ENCODE data around the gene CLIC4. TPM values are rescaled to one million over a fixed set of nuclear protein-coding genes. Genes with fewer than 3 reads are reported as not detected.

The CLIC4 gene
- total RNA-seq, 1 experiment from 2014 or later: 262 TPM

- H3K27ac Mint-ChIP-seq: 0 out of 2 replicates have a peak overlapping the region, but pooled peaks have one; percentile 1
- H3K4me1 Mint-ChIP-seq: peaks cover 11% of the 10 kb centered on the region
- peaks cover 13% of the 10 kb centered on the region for H3K9me3 Mint-ChIP-seq
- no peaks in the 10 kb centered on the region for H3K27me3 Mint-ChIP-seq (ENCODE audit: low read depth)
- ChIA-PET POLR2A (no interaction called here), CTCF (no interaction called here)
- H3K36me3 Mint-ChIP-seq: peaks cover 49% of the 10 kb centered on the region
- ATAC-seq (no peak), DNase-seq (ENCODE audit: low spot score) (no peak)
- no peak overlapping the region for H3K4me3 Mint-ChIP-seq
- TF ChIP-seq ESRRA (CRISPR knock-in tag; IDR thresholded peaks at IDR 0.05; ENCODE audit: borderline replicate concordance) (no peak), ZNF423 (CRISPR knock-in tag; IDR thresholded peaks at IDR 0.05) (no peak), NR2C2 (CRISPR knock-in tag; IDR thresholded peaks at IDR 0.05) (no peak), ZMAT4 (CRISPR knock-in tag; IDR thresholded peaks at IDR 0.05) (no peak), CBFB (CRISPR knock-in tag; IDR thresholded peaks at IDR 0.05; ENCODE audit: low read depth) (no peak), ZNF219 (CRISPR knock-in tag; IDR thresholded peaks at IDR 0.05; ENCODE audit: borderline replicate concordance) (no peak)
Measured at GRCh38 chr1:24801176-24801575, 55.9 kb downstream of the CLIC4 start.

- no peak overlapping the region; the same call in 1 of the 2 replicates for H3K27ac Mint-ChIP-seq
- no peak for TF ChIP-seq ZNF232 (CRISPR knock-in tag; IDR thresholded peaks at IDR 0.05)
- TF ChIP-seq ZNF396 (CRISPR knock-in tag; IDR thresholded peaks at IDR 0.05; ENCODE audit: borderline replicate concordance): no peak
- TF ChIP-seq IRF1 (CRISPR knock-in tag; IDR thresholded peaks at IDR 0.05): no peak
- no peak for TF ChIP-seq PRRX2 (CRISPR knock-in tag; IDR thresholded peaks at IDR 0.05)
- TF ChIP-seq ELF4 (CRISPR knock-in tag; IDR thresholded peaks at IDR 0.05; ENCODE audit: low read depth): no peak
- no peak for TF ChIP-seq NFE2L1 (CRISPR knock-in tag; IDR thresholded peaks at IDR 0.05)
- no peak for TF ChIP-seq ATF3 (CRISPR knock-in tag; conservative IDR thresholded peaks at IDR 0.05)
- no peak for TF ChIP-seq USF2 (CRISPR knock-in tag; IDR thresholded peaks at IDR 0.05)
- TF ChIP-seq CDX4 (CRISPR knock-in tag; IDR thresholded peaks at IDR 0.05; ENCODE audit: borderline replicate concordance): no peak
- TF ChIP-seq ZNF281 (CRISPR knock-in tag; IDR thresholded peaks at IDR 0.05): no peak
- TF ChIP-seq STAT6 (CRISPR knock-in tag; conservative IDR thresholded peaks at IDR 0.05; ENCODE audit: low read depth): no peak
- no peak for TF ChIP-seq ERG (CRISPR knock-in tag; IDR thresholded peaks at IDR 0.05)
- ChIA-PET POLR2A (no interaction called here), CTCF (no interaction called here)
- DNase-seq (ENCODE audit: low spot score) (no peak), ATAC-seq (no peak)
- peaks cover 40% of the 10 kb centered on the region for H3K36me3 Mint-ChIP-seq
- no peak overlapping the region for H3K4me3 Mint-ChIP-seq
- H3K4me1 Mint-ChIP-seq: peaks cover 14% of the 10 kb centered on the region
- H3K9me3 Mint-ChIP-seq: peaks cover 5% of the 10 kb centered on the region
- no peaks in the 10 kb centered on the region for H3K27me3 Mint-ChIP-seq (ENCODE audit: low read depth)
Measured at GRCh38 chr1:24803220-24803619, 58.0 kb downstream of the CLIC4 start.
